ACC112 (cell line): ENCODE data around the gene FBXL19.

Experiments
- H2AFZ ChIP-seq: fragments of 200-600 bp; sonication (generic); one replicate; pipeline ENCODE4 v1.6.0; 2017; ENCODE audit warnings: antibody characterized with exemption, low read length; ENCODE audit not compliant: unreplicated experiment
- H3K27ac ChIP-seq: fragments of 200-600 bp; sonication (generic); 2 replicates; pipeline ENCODE4 v1.5.1; 2014; ENCODE audit warnings: low read depth, mild to moderate bottlenecking, antibody characterized with exemption, low read length, moderate library complexity
- H3K27me3 ChIP-seq: fragments of 200-600 bp; sonication (generic); 2 replicates; pipeline ENCODE4 v1.6.1; 2014; ENCODE audit warnings: mild to moderate bottlenecking, antibody characterized with exemption, low read length, moderate library complexity, mixed read lengths; ENCODE audit not compliant: insufficient read depth
- H3K36me3 ChIP-seq: fragments of 200-600 bp; sonication (generic); 2 replicates; pipeline ENCODE4 v1.6.1; 2016; ENCODE audit warnings: mild to moderate bottlenecking, antibody characterized with exemption, low read length, moderate library complexity, mixed read lengths; ENCODE audit not compliant: insufficient read depth
- H3K4me1 ChIP-seq: fragments of 200-600 bp; sonication (generic); one replicate; pipeline ENCODE4 v1.6.1; 2016; ENCODE audit warnings: low read length, mixed read lengths; ENCODE audit not compliant: insufficient read depth, unreplicated experiment, control insufficient read depth
- H3K4me3 ChIP-seq: fragments of 200-600 bp; sonication (generic); 2 replicates; pipeline ENCODE4 v1.5.1; 2014; ENCODE audit warnings: mild to moderate bottlenecking, low read depth, low read length
- H3K79me2 ChIP-seq: fragments of 200-600 bp; sonication (generic); one replicate; pipeline ENCODE4 v1.6.0; 2016; ENCODE audit warnings: low read length; ENCODE audit not compliant: control insufficient read depth, unreplicated experiment, insufficient read depth

FBXL19 gene

DNA sequence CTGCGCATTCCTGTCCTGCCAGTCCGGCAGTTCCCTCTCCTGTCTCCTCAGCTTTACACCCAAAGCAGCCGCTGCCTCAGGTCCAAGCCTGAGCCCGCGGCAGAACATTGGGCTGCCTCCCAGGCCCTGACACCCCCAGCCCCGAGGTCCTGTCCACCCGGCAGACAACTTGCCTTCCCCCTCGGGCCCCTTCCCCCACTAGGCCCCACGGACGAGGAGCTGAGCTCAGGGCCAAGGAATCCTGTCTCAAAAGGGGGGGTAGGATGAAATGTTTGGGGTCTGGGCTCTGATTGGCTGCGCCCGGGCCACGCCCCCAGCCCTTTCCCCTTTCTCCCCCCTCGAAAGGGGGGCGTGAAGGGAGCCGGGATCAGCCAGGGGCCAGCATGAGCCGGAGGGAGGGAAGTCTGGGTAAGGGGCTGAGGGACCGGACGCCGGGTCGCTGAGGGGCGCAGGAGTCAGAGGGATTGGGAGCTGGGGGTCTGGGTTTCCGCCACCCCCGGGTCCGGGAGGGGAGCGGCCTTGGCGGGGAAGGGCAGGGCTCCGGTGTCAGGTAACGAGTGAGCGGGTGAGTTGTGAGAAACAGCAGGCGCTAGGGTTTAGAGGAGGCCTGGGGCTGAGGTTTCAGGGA is 27.0 kb upstream of the FBXL19 start, which contains the start of gene CTF1:
Gene CTF1 (plus strand): TSS at position 354 of the 628 bp plus-strand sequence. CDS start 30 bp downstream, at position 384.
- Histone ChIP-seq H2AFZ (peak within 1 kb of the TSS; percentile 33), H3K27ac (peak within 1 kb of the TSS; percentile 82), H3K79me2 (peaks cover 9% of the 10 kb centered on the region), H3K36me3 (no peaks in the 10 kb centered on the region), H3K27me3 (no peaks in the 10 kb centered on the region), H3K4me1 (peaks cover 25% of the 10 kb centered on the region), H3K4me3 (peak within 1 kb of the TSS; percentile 80)

DNA sequence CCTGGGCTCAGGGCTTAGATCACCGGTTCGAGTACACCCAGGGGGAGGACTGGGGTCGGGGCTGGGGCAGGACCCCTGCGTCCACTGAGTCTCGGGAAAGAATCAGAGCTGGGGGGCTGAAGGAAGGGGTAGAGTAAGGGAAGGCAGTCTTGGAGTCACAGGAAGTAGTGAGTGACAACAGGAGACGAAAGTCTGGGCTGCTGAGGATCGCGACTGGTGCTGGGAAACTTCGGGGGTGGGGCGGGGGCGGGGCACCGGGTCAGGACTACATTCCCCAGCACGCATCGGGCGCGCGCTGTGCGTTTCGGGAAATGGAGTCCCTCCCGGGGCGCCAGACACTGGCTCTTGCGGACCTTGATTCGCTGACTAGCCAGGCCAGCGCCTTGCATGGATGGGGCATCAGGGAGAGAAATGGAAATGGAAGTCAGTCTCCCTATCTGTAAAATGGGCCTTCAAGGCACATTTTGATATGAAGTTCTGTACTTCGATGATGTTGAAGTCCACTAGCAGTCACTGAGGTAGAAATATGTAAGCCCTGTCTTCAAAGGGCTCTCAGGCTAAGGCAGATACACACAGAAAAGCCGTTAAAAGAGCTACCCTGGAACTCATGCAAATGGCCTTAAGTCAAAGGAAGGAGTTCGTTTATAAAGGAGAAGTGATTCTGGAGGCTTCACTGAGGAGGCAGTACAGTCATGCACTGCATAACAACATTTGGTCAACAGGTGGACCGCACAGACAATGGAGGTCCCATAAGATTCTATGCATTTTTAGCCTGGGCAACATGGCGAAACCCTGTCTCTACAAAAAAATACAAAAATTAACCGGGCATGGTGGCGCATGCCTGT is 26.3 kb upstream of the FBXL19 start:
- Histone ChIP-seq H2AFZ (peak overlapping the region; percentile 33), H3K36me3 (no peaks in the 10 kb centered on the region), H3K4me1 (peaks cover 25% of the 10 kb centered on the region), H3K27ac (peak overlapping the region; percentile 82), H3K79me2 (peaks cover 9% of the 10 kb centered on the region), H3K4me3 (peak overlapping the region; percentile 80), H3K27me3 (no peaks in the 10 kb centered on the region)

DNA sequence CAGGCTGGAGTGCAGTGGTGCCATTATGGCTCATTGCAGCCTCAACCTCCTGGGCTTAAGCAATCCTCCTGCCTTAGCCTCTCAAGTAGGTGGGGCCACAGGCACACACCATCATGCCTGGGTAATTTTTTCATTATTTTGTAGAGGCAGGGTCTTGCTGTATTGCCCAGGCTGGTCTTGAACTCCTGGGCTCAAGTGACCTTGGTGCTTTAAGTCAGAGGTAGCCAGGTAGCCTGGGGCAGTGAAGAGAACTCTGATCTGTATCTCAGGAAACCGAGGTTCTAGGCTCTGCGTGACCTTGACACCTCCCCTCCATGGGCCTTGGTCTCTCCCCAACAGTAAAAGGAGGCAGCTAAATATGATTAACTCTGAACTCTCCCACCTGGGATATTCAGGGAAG is 23.6 kb upstream of the FBXL19 start:
- Histone ChIP-seq H3K27me3 (no peaks in the 10 kb centered on the region), H3K4me1 (peaks cover 14% of the 10 kb centered on the region), H3K36me3 (no peaks in the 10 kb centered on the region), H3K4me3 (no peak overlapping the region), H3K27ac (no peak overlapping the region), H2AFZ (no peak overlapping the region), H3K79me2 (no peaks in the 10 kb centered on the region)

GRCh38 chr16:30900588-30900987 is 22.8 kb upstream of the FBXL19 start:
- Histone ChIP-seq H3K27ac (no peak overlapping the region), H3K27me3 (no peaks in the 10 kb centered on the region), H3K4me3 (no peak overlapping the region), H3K4me1 (peaks cover 7% of the 10 kb centered on the region), H3K36me3 (no peaks in the 10 kb centered on the region), H3K79me2 (no peaks in the 10 kb centered on the region), H2AFZ (no peak overlapping the region)

DNA sequence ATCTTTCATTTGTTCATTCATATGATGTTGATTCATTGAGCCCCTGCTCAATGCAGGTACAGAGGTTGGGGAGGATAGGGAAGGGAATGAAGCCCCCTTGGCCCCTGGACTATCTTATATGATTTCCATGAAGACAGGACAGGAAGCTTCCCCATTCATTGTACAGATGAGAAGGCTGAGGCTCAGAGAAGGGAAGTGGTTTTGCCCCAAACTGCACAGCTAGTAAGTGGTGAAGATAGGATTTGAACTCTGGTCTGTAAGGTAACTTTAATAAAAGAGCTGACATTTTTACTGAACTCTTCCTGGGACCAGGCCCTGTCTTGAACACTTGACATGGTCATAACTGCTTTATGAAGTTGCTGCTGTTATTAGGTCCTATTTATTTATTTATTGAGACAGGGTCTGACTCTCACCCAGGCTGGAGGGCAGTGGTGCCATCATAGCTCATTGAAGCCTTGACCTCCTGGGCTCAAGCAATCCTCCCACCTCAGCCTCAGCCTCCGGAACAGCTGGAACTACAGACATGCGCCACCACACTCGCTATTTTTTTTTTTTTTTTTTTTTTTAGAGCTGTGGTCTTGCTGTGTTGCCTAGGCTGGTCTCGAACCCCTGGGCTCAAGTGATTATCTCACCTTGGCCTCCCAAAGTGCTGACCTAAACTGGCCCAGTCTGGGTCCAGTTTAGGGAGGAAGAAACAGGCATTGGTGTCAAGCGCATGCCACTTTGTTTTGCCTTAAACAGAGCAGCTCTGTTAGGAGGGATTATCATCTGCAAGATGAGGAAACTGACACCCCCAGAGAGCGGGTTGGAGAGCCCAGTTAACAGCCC is 22.0 kb upstream of the FBXL19 start:
- Histone ChIP-seq H3K79me2 (no peaks in the 10 kb centered on the region), H3K4me1 (no peaks in the 10 kb centered on the region), H2AFZ (peak overlapping the region; percentile 97), H3K4me3 (peak overlapping the region; percentile 77), H3K36me3 (no peaks in the 10 kb centered on the region), H3K27me3 (no peaks in the 10 kb centered on the region), H3K27ac (no peak overlapping the region)

GRCh38 chr16:30902029-30902972 is 21.1 kb upstream of the FBXL19 start:
- H3K4me3 ChIP-seq: peak overlapping the region; percentile 80
- H3K79me2 ChIP-seq: no peaks in the 10 kb centered on the region
- H3K4me1 ChIP-seq: no peaks in the 10 kb centered on the region
- no peaks in the 10 kb centered on the region for H3K27me3 ChIP-seq
- no peaks in the 10 kb centered on the region for H3K36me3 ChIP-seq
- H2AFZ ChIP-seq: peak overlapping the region; percentile 97
- no peak overlapping the region for H3K27ac ChIP-seq

GRCh38 chr16:30903002-30903401 is 20.4 kb upstream of the FBXL19 start:
- H3K4me1 ChIP-seq: no peaks in the 10 kb centered on the region
- no peaks in the 10 kb centered on the region for H3K36me3 ChIP-seq
- H3K27ac ChIP-seq: no peak overlapping the region; the same call in 1 of the 2 replicates
- H3K79me2 ChIP-seq: no peaks in the 10 kb centered on the region
- H3K4me3 ChIP-seq: peak overlapping the region; percentile 80; the same call in 1 of the 2 replicates
- H2AFZ ChIP-seq: peak overlapping the region; percentile 48
- no peaks in the 10 kb centered on the region for H3K27me3 ChIP-seq

DNA sequence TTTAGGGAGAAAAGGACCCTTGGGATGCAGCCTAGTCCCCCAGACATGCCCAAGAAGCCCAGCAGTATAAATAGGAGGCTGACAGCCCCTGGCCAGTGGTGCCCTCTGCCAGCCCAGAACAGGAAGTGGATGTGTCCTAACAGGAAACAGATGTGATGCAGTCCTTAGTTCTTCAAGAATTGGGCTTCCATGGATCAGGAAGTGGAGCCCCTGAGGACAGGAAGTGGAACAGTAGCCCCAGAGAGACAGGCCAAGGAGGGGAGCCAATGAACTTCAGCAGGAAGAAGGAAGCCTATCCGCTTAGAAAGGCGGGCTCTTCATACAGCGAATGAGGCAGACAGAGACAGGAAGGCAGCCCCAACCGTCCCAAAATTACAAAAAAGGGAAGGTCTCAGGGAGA is 19.8 kb upstream of the FBXL19 start:
- Histone ChIP-seq H3K27me3 (no peaks in the 10 kb centered on the region), H3K36me3 (no peaks in the 10 kb centered on the region), H2AFZ (peak overlapping the region; percentile 3), H3K79me2 (no peaks in the 10 kb centered on the region), H3K4me3 (no peak overlapping the region), H3K27ac (no peak overlapping the region), H3K4me1 (no peaks in the 10 kb centered on the region)

DNA sequence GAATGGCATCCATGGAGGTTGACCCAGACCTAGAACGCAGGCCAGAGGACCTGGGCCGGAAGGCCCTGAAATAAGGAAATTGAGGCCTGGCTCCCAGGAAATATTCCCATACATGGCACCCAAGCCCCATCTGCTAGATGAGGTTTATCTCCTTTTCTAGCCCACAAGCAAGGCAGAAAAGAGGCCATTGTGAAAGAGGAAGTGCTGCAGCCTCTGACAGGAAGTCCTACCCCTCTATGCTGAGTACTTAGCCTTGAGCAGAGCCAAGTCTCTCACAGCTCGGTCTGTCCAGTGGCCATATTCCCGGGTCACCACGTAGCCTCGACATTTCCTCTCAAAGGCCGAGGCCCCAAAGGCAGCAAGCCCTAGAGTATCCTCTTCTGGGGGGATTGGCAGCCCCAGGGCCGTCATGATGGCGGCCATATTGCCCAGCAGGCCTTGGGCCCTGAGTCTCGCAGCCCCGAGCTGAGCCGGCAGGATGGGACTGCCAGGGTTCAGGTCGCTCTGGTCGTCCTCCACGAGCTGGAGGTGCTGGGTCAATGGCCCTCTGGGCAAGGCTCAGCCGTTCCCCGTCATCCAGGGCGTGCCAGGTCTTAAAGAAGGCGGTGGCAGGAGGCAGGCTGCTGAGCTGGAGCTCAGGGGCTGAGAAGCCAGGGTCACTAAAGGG is 19.1 kb upstream of the FBXL19 start:
- H3K79me2 ChIP-seq: no peaks in the 10 kb centered on the region
- H3K27me3 ChIP-seq: no peaks in the 10 kb centered on the region
- H2AFZ ChIP-seq: peak overlapping the region; percentile 3
- no peaks in the 10 kb centered on the region for H3K4me1 ChIP-seq
- H3K4me3 ChIP-seq: no peak overlapping the region
- H3K36me3 ChIP-seq: no peaks in the 10 kb centered on the region
- H3K27ac ChIP-seq: no peak overlapping the region
